GM23338 (cell line): ENCODE measurements around the gene UNKL. TPM values are rescaled to one million over a fixed set of nuclear protein-coding genes. Genes with fewer than 3 reads are reported as not detected.

ENCODE experiments used
- ATAC-seq: fragments of 200-7000 bp; cut with Tn5 transposase; 3 replicates; pipeline ENCODE4 v1.9.1; 2020
- DNase-seq: peaks from one replicate; pipeline ENCODE4 v3.0.0-alpha.2; 2015; ENCODE audit warnings: low spot score
- H2AFZ ChIP-seq: fragments of 200-600 bp; sonication (generic); 2 replicates; pipeline ENCODE4 v1.8.0; 2016; ENCODE audit warnings: antibody characterized with exemption, mild to moderate bottlenecking, moderate library complexity
- H3F3A ChIP-seq: fragments of 200-600 bp; sonication (generic); replicated peaks from 2 replicates; pipeline ENCODE4 v1.8.0; 2017; ENCODE audit warnings: antibody characterized with exemption, mixed run types, low read depth
- H3K27ac ChIP-seq: fragments of 200-600 bp; sonication (generic); 2 replicates; pipeline ENCODE4 v1.6.1; 2016; ENCODE audit warnings: low read depth
- H3K27me3 ChIP-seq: fragments of 200-600 bp; sonication (generic); 2 replicates; pipeline ENCODE4 v1.8.0; 2016; ENCODE audit warnings: mild to moderate bottlenecking, mixed run types, moderate library complexity; ENCODE audit not compliant: insufficient read depth
- H3K36me3 ChIP-seq: fragments of 200-600 bp; sonication (generic); 2 replicates; pipeline ENCODE4 v1.8.0; 2016; ENCODE audit warnings: mild to moderate bottlenecking; ENCODE audit not compliant: insufficient read depth
- H3K4me1 ChIP-seq: fragments of 200-600 bp; sonication (generic); 2 replicates; pipeline ENCODE4 v1.8.0; 2016; ENCODE audit warnings: mild to moderate bottlenecking, moderate library complexity; ENCODE audit not compliant: insufficient read depth
- H3K4me2 ChIP-seq: fragments of 200-600 bp; sonication (generic); 2 replicates; pipeline ENCODE4 v1.7.1; 2017; ENCODE audit warnings: mixed run types
- H3K4me3 ChIP-seq: fragments of 200-600 bp; sonication (generic); 2 replicates; pipeline ENCODE4 v1.6.1; 2016; ENCODE audit warnings: mixed run types
- H3K79me2 ChIP-seq: fragments of 200-600 bp; sonication (generic); replicated peaks from 2 replicates; pipeline ENCODE4 v1.8.0; 2017; ENCODE audit warnings: mild to moderate bottlenecking; ENCODE audit not compliant: insufficient read depth
- H3K9me2 ChIP-seq: fragments of 200-600 bp; sonication (generic); 2 replicates; pipeline ENCODE4 v1.8.0; 2017; ENCODE audit not compliant: insufficient read depth
- H4K20me1 ChIP-seq: fragments of 200-600 bp; sonication (generic); replicated peaks from 2 replicates; pipeline ENCODE4 v1.8.0; 2017; ENCODE audit warnings: mild to moderate bottlenecking; ENCODE audit not compliant: insufficient read depth
- H3K27ac Mint-ChIP-seq: 2 replicates; pipeline ENCODE4 v1.8.0; 2020; ENCODE audit warnings: inconsistent platforms, mild to moderate bottlenecking, moderate library complexity, mixed read lengths
- H3K27me3 Mint-ChIP-seq: 3 replicates; pipeline ENCODE4 v1.8.0; 2022; ENCODE audit warnings: low read depth, mild to moderate bottlenecking, moderate library complexity, mixed read lengths, inconsistent platforms; ENCODE audit not compliant: insufficient read depth, poor library complexity
- H3K36me3 Mint-ChIP-seq: 3 replicates; pipeline ENCODE4 v1.8.0; 2021; ENCODE audit warnings: low read depth, mild to moderate bottlenecking, inconsistent platforms, moderate library complexity, mixed read lengths
- H3K4me1 Mint-ChIP-seq: 3 replicates; pipeline ENCODE4 v1.8.0; 2020; ENCODE audit warnings: mild to moderate bottlenecking, inconsistent platforms, mixed read lengths
- H3K4me3 Mint-ChIP-seq: 3 replicates; pipeline ENCODE4 v1.8.0; 2021; ENCODE audit warnings: moderate library complexity, mild to moderate bottlenecking, inconsistent platforms, mixed read lengths
- H3K9me3 Mint-ChIP-seq: 3 replicates; pipeline ENCODE4 v1.8.0; 2020; ENCODE audit warnings: moderate library complexity, mild to moderate bottlenecking, inconsistent platforms, mixed read lengths
- CREB1 ChIP-seq: fragments of 250-450 bp; sonication (Bioruptor Pico); IDR thresholded peaks from 2 replicates; pipeline ENCODE4 v1.5.0; 2020; ENCODE audit warnings: low read depth, mild to moderate bottlenecking, moderate library complexity
- CTCF ChIP-seq, 2 experiments: fragments of 200-600 bp in 1 of 2; sonication (generic) in 1 of 2; conservative IDR thresholded peaks; 2 replicates each; pipeline versions ENCODE4 v1.5.1 to v1.6.1; 2016 to 2017; ENCODE audit warnings: antibody characterized with exemption in 2 of 2, low read depth in 2 of 2, mild to moderate bottlenecking in 2 of 2, moderate library complexity in 1 of 2
- ETS1 ChIP-seq: IDR thresholded peaks from 2 replicates; pipeline ENCODE4 v1.6.1; 2016; ENCODE audit warnings: antibody characterized with exemption
- POLR2AphosphoS5 ChIP-seq: IDR thresholded peaks from 2 replicates; pipeline ENCODE4 v1.6.1; 2016; ENCODE audit warnings: antibody characterized with exemption, low read depth
- ZNF331 ChIP-seq: fragments of 250-450 bp; sonication (Bioruptor Pico); IDR thresholded peaks from 2 replicates; pipeline ENCODE4 v1.5.0; 2020; ENCODE audit warnings: low read depth, mild to moderate bottlenecking, moderate library complexity
- ZNF462 ChIP-seq: fragments of 250-450 bp; sonication (Bioruptor Pico); IDR thresholded peaks from 2 replicates; pipeline ENCODE4 v1.5.0; 2020; ENCODE audit warnings: mild to moderate bottlenecking, moderate library complexity
- polyA plus RNA-seq: library from polyadenylated mRNA; unstranded; fragments of >200 nt; fragmentation: Nextera tagmentation; extraction: Ambion mirVana; gene quantifications from 2 replicates; pipeline ENCODE4 v1.2.1, GENCODE V29; 2016
- total RNA-seq: library from RNA; depleted of rRNA; stranded (reverse); fragments of >200 nt; shearing (Covaris generic); gene quantifications from 2 replicates; pipeline ENCODE4 v1.2.3, GENCODE V29; 2014

The UNKL gene
- total and polyA plus RNA-seq, 2 experiments from 2014 or later, result 16.7 to 28.7 TPM

GRCh38 chr16:1413684-1414531 lies 596 bp downstream of the UNKL start:
- Histone ChIP-seq H4K20me1 (peaks cover 12% of the 10 kb centered on the region), H3K27me3 (no peaks in the 10 kb centered on the region), H3K79me2 (peaks cover 26% of the 10 kb centered on the region), H3K4me2 (peak overlapping the region; percentile 81), H3K27ac (no peak overlapping the region), H3K4me3 (peak overlapping the region; percentile 91), H2AFZ (0 out of 2 replicates have a peak overlapping the region, but pooled peaks have one; percentile 76), H3K36me3 (no peaks in the 10 kb centered on the region), H3K9me2 (no peaks in the 10 kb centered on the region), H3K4me1 (no peaks in the 10 kb centered on the region), H3F3A (peaks cover 8% of the 10 kb centered on the region; the same call in 1 of the 2 replicates)
- peak overlapping the region; percentile 72; the same call in 1 of the 2 replicates for H3K27ac Mint-ChIP-seq
- DNase-seq, result peak; percentile 84
- no peaks in the 10 kb centered on the region for H3K9me3 Mint-ChIP-seq
- H3K4me1 Mint-ChIP-seq, result no peaks in the 10 kb centered on the region
- peak; percentile 22 for TF ChIP-seq POLR2AphosphoS5
- TF ChIP-seq ZNF462 (CRISPR knock-in tag), result no peak
- TF ChIP-seq CTCF (conservative IDR thresholded peaks at IDR 0.05; ENCODE audit: low read depth in 2 of 2), result peak; percentile 71 to 82
- 0 out of 2 replicates have a peak, but pooled peaks have one; percentile 8 for TF ChIP-seq ETS1
- 0 out of 2 replicates have a peak, but pooled peaks have one; percentile 12 for TF ChIP-seq ZNF331 (CRISPR knock-in tag)
- TF ChIP-seq CREB1 (CRISPR knock-in tag), result peak; percentile 67
- peak; percentile 82 for ATAC-seq
- peaks cover 8% of the 10 kb centered on the region for H3K27me3 Mint-ChIP-seq
- no peaks in the 10 kb centered on the region for H3K36me3 Mint-ChIP-seq
- H3K4me3 Mint-ChIP-seq, result peak overlapping the region; percentile 81
